GM10266 (cell line): ENCODE measurements around the gene COL23A1.

ENCODE experiments used
- DNase-seq: peaks from one replicate; pipeline ENCODE4 v3.0.0; 2012; ENCODE audit errors: extremely low spot score
- CTCF ChIP-seq: IDR thresholded peaks from 2 replicates; pipeline ENCODE4 v1.5.1; 2012; ENCODE audit warnings: mild to moderate bottlenecking, low read depth; ENCODE audit not compliant: control insufficient read depth, insufficient read depth; ENCODE audit errors: missing control alignments

The COL23A1 gene

GRCh38 chr5:178236679-178237078 is 353.5 kb downstream of the COL23A1 start:
- no peak for TF ChIP-seq CTCF

GRCh38 chr5:178236126-178236525 is 354.1 kb downstream of the COL23A1 start:
- no peak for TF ChIP-seq CTCF
- DNase-seq: no peak

More at GRCh38 chr5:178236679-178237078, 353.5 kb downstream of the COL23A1 start:
- no peak for DNase-seq

GRCh38 chr5:178235588-178235974 is 354.6 kb downstream of the COL23A1 start:
- no peak for TF ChIP-seq CTCF
- no peak for DNase-seq

- TF ChIP-seq CTCF: peak; percentile 88
- DNase-seq: peak; percentile 87
These were observed 355.2 kb downstream of the COL23A1 start for GRCh38 chr5:178234750-178235587.

GRCh38 chr5:178234121-178234749 is 356.0 kb downstream of the COL23A1 start:
- DNase-seq: no peak
- no peak for TF ChIP-seq CTCF

- no peak for TF ChIP-seq CTCF
These were observed 357.2 kb downstream of the COL23A1 start for GRCh38 chr5:178232920-178233429.

More at GRCh38 chr5:178232920-178233429, 357.2 kb downstream of the COL23A1 start:
- DNase-seq: no peak
